Duodenal mucosa (tissue), 2 donors: ENCODE results near the gene UNC13C.

Experiments used
- H3K27ac ChIP-seq: one replicate; pipeline ENCODE4 v1.7.0; 2013; ENCODE audit warnings: low read depth, low read length
- H3K27me3 ChIP-seq, 2 donors: one replicate each; pipeline ENCODE4 v1.7.0; 2013; ENCODE audit warnings: low read length in 2 of 2, control low read depth in 1 of 2; ENCODE audit not compliant: insufficient read depth in 2 of 2, control insufficient read depth in 1 of 2
- H3K36me3 ChIP-seq, 2 donors: one replicate each; pipeline ENCODE4 v1.7.0; 2013; ENCODE audit warnings: low read length in 2 of 2, control low read depth in 1 of 2; ENCODE audit not compliant: insufficient read depth in 2 of 2, control insufficient read depth in 1 of 2
- H3K4me1 ChIP-seq, 2 donors: one replicate each; pipeline ENCODE4 v1.7.0; 2013; ENCODE audit warnings: low read length in 2 of 2, control low read depth in 1 of 2; ENCODE audit not compliant: insufficient read depth in 2 of 2, control insufficient read depth in 1 of 2
- H3K4me3 ChIP-seq, 2 donors: one replicate each; pipeline ENCODE4 v1.7.0; 2013; ENCODE audit warnings: low read length in 2 of 2, low read depth in 1 of 2
- H3K9ac ChIP-seq, 2 donors: one replicate each; pipeline ENCODE4 v1.7.0; 2013; ENCODE audit warnings: low read length in 2 of 2, low read depth in 1 of 2
- H3K9me3 ChIP-seq, 2 donors: one replicate each; pipeline ENCODE4 v1.7.0; 2013; ENCODE audit warnings: low read length in 2 of 2, control low read depth in 1 of 2; ENCODE audit not compliant: control insufficient read depth in 1 of 2

UNC13C gene

GRCh38 chr15:54502416-54503075 lies 524.3 kb downstream of the UNC13C start:
- Histone ChIP-seq H3K9ac (no peak overlapping the region), H3K36me3 (no peaks in the 10 kb centered on the region), H3K27ac (no peak overlapping the region), H3K4me1 (no peaks in the 10 kb centered on the region), H3K27me3 (no peaks in the 10 kb centered on the region), H3K4me3 (no peak overlapping the region), H3K9me3 (no peaks in the 10 kb centered on the region)

- no peak overlapping the region for H3K27ac ChIP-seq
- H3K4me1 ChIP-seq, result no peaks in the 10 kb centered on the region
- H3K9me3 ChIP-seq, result no peaks in the 10 kb centered on the region
- H3K4me3 ChIP-seq, result no peak overlapping the region
- no peaks in the 10 kb centered on the region for H3K27me3 ChIP-seq
- H3K9ac ChIP-seq, result no peak overlapping the region
- no peaks in the 10 kb centered on the region for H3K36me3 ChIP-seq
These were observed 526.5 kb downstream of the UNC13C start for GRCh38 chr15:54504695-54505094.

GRCh38 chr15:54506977-54507524 lies 528.8 kb downstream of the UNC13C start:
- H3K27me3 ChIP-seq, result no peaks in the 10 kb centered on the region
- no peak overlapping the region for H3K9ac ChIP-seq
- H3K4me3 ChIP-seq, result no peak overlapping the region
- no peaks in the 10 kb centered on the region for H3K4me1 ChIP-seq
- H3K9me3 ChIP-seq, result no peaks in the 10 kb centered on the region
- H3K27ac ChIP-seq, result no peak overlapping the region
- no peaks in the 10 kb centered on the region for H3K36me3 ChIP-seq

GRCh38 chr15:54514601-54515000 lies 536.4 kb downstream of the UNC13C start:
- Histone ChIP-seq H3K27me3 (no peaks in the 10 kb centered on the region), H3K4me3 (no peak overlapping the region)

GRCh38 chr15:54515664-54516582 lies 537.7 kb downstream of the UNC13C start:
- Histone ChIP-seq H3K27ac (no peak overlapping the region), H3K27me3 (no peaks in the 10 kb centered on the region), H3K36me3 (no peaks in the 10 kb centered on the region), H3K4me3 (no peak overlapping the region), H3K4me1 (no peaks in the 10 kb centered on the region), H3K9me3 (no peaks in the 10 kb centered on the region), H3K9ac (no peak overlapping the region)

More at GRCh38 chr15:54514601-54515000, 536.4 kb downstream of the UNC13C start:
- H3K9me3 ChIP-seq, result no peaks in the 10 kb centered on the region
- no peaks in the 10 kb centered on the region for H3K4me1 ChIP-seq
- no peak overlapping the region for H3K27ac ChIP-seq
- no peaks in the 10 kb centered on the region for H3K36me3 ChIP-seq
- no peak overlapping the region for H3K9ac ChIP-seq

- Histone ChIP-seq H3K27ac (no peak overlapping the region), H3K27me3 (no peaks in the 10 kb centered on the region), H3K9me3 (no peaks in the 10 kb centered on the region), H3K4me3 (no peak overlapping the region), H3K36me3 (no peaks in the 10 kb centered on the region), H3K9ac (no peak overlapping the region), H3K4me1 (no peaks in the 10 kb centered on the region)
These were observed 539.1 kb downstream of the UNC13C start for GRCh38 chr15:54517366-54517765.

- Histone ChIP-seq H3K4me1 (no peaks in the 10 kb centered on the region), H3K9me3 (no peaks in the 10 kb centered on the region), H3K27me3 (no peaks in the 10 kb centered on the region), H3K36me3 (no peaks in the 10 kb centered on the region), H3K9ac (no peak overlapping the region), H3K4me3 (no peak overlapping the region), H3K27ac (no peak overlapping the region)
These were observed 540.1 kb downstream of the UNC13C start for GRCh38 chr15:54518156-54518882.

- Histone ChIP-seq H3K9me3 (no peaks in the 10 kb centered on the region), H3K9ac (no peak overlapping the region), H3K36me3 (no peaks in the 10 kb centered on the region), H3K27ac (no peak overlapping the region), H3K27me3 (no peaks in the 10 kb centered on the region), H3K4me3 (no peak overlapping the region), H3K4me1 (no peaks in the 10 kb centered on the region)
These were observed 541.3 kb downstream of the UNC13C start for GRCh38 chr15:54519577-54519976.

GRCh38 chr15:54520616-54521015 lies 542.4 kb downstream of the UNC13C start:
- Histone ChIP-seq H3K4me3 (no peak overlapping the region), H3K36me3 (no peaks in the 10 kb centered on the region), H3K27me3 (no peaks in the 10 kb centered on the region), H3K9me3 (no peaks in the 10 kb centered on the region), H3K27ac (no peak overlapping the region), H3K9ac (no peak overlapping the region), H3K4me1 (no peaks in the 10 kb centered on the region)

- Histone ChIP-seq H3K27ac (no peak overlapping the region), H3K9me3 (no peaks in the 10 kb centered on the region), H3K4me3 (no peak overlapping the region), H3K4me1 (no peaks in the 10 kb centered on the region), H3K36me3 (no peaks in the 10 kb centered on the region), H3K9ac (no peak overlapping the region), H3K27me3 (no peaks in the 10 kb centered on the region)
These were observed 543.0 kb downstream of the UNC13C start for GRCh38 chr15:54521206-54521605.
